ENCODE measurements around the gene SIDT2.

- TF ChIP-seq ZFP3 (CRISPR knock-in tag; IDR thresholded peaks at IDR 0.05) (no peak), TCF4 (CRISPR knock-in tag; IDR thresholded peaks at IDR 0.05; ENCODE audit: borderline replicate concordance) (no peak)
Measured at GRCh38 chr11:117214404-117215110, 36.0 kb downstream of the SIDT2 start.

All from SK-N-SH treated with all-trans-retinoic acid at 6 μM for 48 hours (cell line).